Measurements from ENCODE around the gene ERICH3.

DNA sequence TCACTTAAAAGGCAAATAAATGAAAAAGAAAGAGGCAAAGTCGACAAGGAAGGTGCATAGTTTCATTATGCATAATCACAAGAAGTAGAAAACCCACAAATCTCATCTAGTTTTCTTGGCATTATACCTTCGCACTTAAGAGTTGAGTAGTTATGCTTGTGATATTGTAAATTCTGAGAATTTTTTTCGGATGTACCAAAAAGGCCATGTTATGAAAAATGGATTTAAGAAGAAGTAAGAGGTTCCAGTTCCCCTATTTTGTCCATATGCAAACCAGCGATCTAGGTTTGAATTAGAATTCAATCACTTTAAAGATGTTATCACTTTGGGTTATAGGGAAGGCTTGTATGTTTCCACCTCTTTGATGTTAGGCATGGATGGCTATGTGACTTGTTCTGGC lies 7.9 kb upstream of the ERICH3 start:
- TF ChIP-seq FOXA3 (CRISPR knock-in tag; conservative IDR thresholded peaks at IDR 0.05 in 1 of 2, IDR thresholded peaks at IDR 0.05 in 1 of 2) (no peak), PTRF (tag; IDR thresholded peaks at IDR 0.05) (no peak), ATF1 (CRISPR knock-in tag; IDR thresholded peaks at IDR 0.05) (no peak), ATF1 (tag; IDR thresholded peaks at IDR 0.05) (no peak), SIN3A (IDR thresholded peaks at IDR 0.05; ENCODE audit: borderline replicate concordance in 2 of 2, control insufficient read depth in 1 of 2, low read depth in 2 of 2, low read length in 2 of 2) (no peak), EZH2 (IDR thresholded peaks at IDR 0.05; ENCODE audit: borderline replicate concordance, low read depth, low read length) (no peak)
- TF ChIP-seq, protein P1, sequence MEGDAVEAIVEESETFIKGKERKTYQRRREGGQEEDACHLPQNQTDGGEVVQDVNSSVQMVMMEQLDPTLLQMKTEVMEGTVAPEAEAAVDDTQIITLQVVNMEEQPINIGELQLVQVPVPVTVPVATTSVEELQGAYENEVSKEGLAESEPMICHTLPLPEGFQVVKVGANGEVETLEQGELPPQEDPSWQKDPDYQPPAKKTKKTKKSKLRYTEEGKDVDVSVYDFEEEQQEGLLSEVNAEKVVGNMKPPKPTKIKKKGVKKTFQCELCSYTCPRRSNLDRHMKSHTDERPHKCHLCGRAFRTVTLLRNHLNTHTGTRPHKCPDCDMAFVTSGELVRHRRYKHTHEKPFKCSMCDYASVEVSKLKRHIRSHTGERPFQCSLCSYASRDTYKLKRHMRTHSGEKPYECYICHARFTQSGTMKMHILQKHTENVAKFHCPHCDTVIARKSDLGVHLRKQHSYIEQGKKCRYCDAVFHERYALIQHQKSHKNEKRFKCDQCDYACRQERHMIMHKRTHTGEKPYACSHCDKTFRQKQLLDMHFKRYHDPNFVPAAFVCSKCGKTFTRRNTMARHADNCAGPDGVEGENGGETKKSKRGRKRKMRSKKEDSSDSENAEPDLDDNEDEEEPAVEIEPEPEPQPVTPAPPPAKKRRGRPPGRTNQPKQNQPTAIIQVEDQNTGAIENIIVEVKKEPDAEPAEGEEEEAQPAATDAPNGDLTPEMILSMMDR (IDR thresholded peaks at IDR 0.05 in 2 of 3, conservative IDR thresholded peaks at IDR 0.05 in 1 of 3; ENCODE audit: insufficient read depth in 2 of 3, low read depth in 1 of 3, low read length in 3 of 3) = no peak
